GM19238 (cell line): ENCODE results near the gene CLCN1.

ENCODE experiments used
- DNase-seq: peaks from one replicate; pipeline ENCODE4 v3.0.0; 2011; ENCODE audit warnings: low spot score; ENCODE audit not compliant: insufficient read length

The CLCN1 gene

GRCh38 chr7:143363016-143363937, 47.4 kb downstream of the CLCN1 start:
- no peak for DNase-seq

- no peak for DNase-seq
Observed at GRCh38 chr7:143367972-143368371, 52.1 kb downstream of the CLCN1 start.

GRCh38 chr7:143368387-143368786, 52.5 kb downstream of the CLCN1 start:
- no peak for DNase-seq

GRCh38 chr7:143369678-143370651, 54.1 kb downstream of the CLCN1 start:
- DNase-seq: no peak

GRCh38 chr7:143372070-143372469, 56.2 kb downstream of the CLCN1 start:
- DNase-seq: no peak

GRCh38 chr7:143373255-143373794, 57.4 kb downstream of the CLCN1 start:
- DNase-seq: no peak

GRCh38 chr7:143374561-143374960, 58.6 kb downstream of the CLCN1 start:
- no peak for DNase-seq

GRCh38 chr7:143375298-143376034, 59.6 kb downstream of the CLCN1 start:
- DNase-seq: no peak

GRCh38 chr7:143376396-143376795, 60.5 kb downstream of the CLCN1 start:
- no peak for DNase-seq

GRCh38 chr7:143379611-143380259, 63.8 kb downstream of the CLCN1 start:
- DNase-seq: no peak

- DNase-seq: peak; percentile 78
Observed at GRCh38 chr7:143380260-143380645, 64.3 kb downstream of the CLCN1 start.

- peak; percentile 92 for DNase-seq
Observed at GRCh38 chr7:143380646-143381426, 64.9 kb downstream of the CLCN1 start, which contains the start of gene ZYX. Gene ZYX, plus strand, starts transcription at chr7:143381345. Its CDS starts 227 bp downstream, at chr7:143381572.

GRCh38 chr7:143381427-143382125, 65.7 kb downstream of the CLCN1 start:
- DNase-seq: peak; percentile 55

GRCh38 chr7:143382126-143382790, 66.3 kb downstream of the CLCN1 start:
- DNase-seq: no peak

GRCh38 chr7:143382791-143383641, 67.1 kb downstream of the CLCN1 start:
- no peak for DNase-seq

- no peak for DNase-seq
Observed at GRCh38 chr7:143383642-143383957, 67.7 kb downstream of the CLCN1 start.

GRCh38 chr7:143384148-143384547, 68.2 kb downstream of the CLCN1 start:
- DNase-seq: no peak
